Esophagus muscularis mucosa (tissue), 4 donors: ENCODE data around the gene DGUOK. TPM values are rescaled to one million over a fixed set of nuclear protein-coding genes. Genes with fewer than 3 reads are reported as not detected.

Experiments
- DNase-seq: peaks from one replicate; pipeline ENCODE4 v3.0.0-alpha.2; 2017; ENCODE audit errors: extremely low spot score
- H3K27ac ChIP-seq, 4 donors: fragments of 200-600 bp; sonication (generic); replicated peaks in 1 of 4; 1 replicate in 3 of 4; 2 replicates in 1 of 4; pipeline ENCODE4 v1.5.1; 2016 to 2019; ENCODE audit warnings: mild to moderate bottlenecking in 1 of 4
- H3K27me3 ChIP-seq, 4 donors: fragments of 200-600 bp; sonication (generic); one replicate each; pipeline versions ENCODE4 v1.5.1 to v1.6.0; 2016 to 2019
- H3K36me3 ChIP-seq, 4 donors: fragments of 200-600 bp; sonication (generic); one replicate each; pipeline ENCODE4 v1.5.1; 2016 to 2019
- H3K4me1 ChIP-seq, 4 donors: fragments of 200-600 bp; sonication (generic); one replicate each; pipeline ENCODE4 v1.5.1; 2016 to 2019
- H3K4me3 ChIP-seq, 4 donors: fragments of 200-600 bp; sonication (generic); 1 replicate in 2 of 4; 2 replicates in 2 of 4; pipeline ENCODE4 v1.5.1; 2016 to 2019; ENCODE audit warnings: mild to moderate bottlenecking in 4 of 4, moderate library complexity in 1 of 4
- H3K9me3 ChIP-seq, 4 donors: fragments of 200-600 bp; sonication (generic); 1 replicate in 3 of 4; 2 replicates in 1 of 4; pipeline ENCODE4 v1.5.1; 2016 to 2019
- CTCF ChIP-seq, 3 experiments: fragments of 200-600 bp in 2 of 3; fragments of 450-650 bp in 1 of 3; sonication (generic) in 2 of 3; IDR thresholded peaks; one replicate each; pipeline ENCODE4 v1.5.1; 2017 to 2019; ENCODE audit warnings: antibody characterized with exemption in 3 of 3, mild to moderate bottlenecking in 2 of 3, moderate library complexity in 1 of 3
- EP300 ChIP-seq: sonication (generic); formaldehyde crosslinking; IDR thresholded peaks from one replicate; pipeline ENCODE4 v1.6.1; 2017; ENCODE audit warnings: antibody characterized with exemption
- POLR2A ChIP-seq: fragments of 450-650 bp; IDR thresholded peaks from one replicate; pipeline ENCODE4 v1.6.1; 2017; ENCODE audit warnings: antibody characterized with exemption, moderate library complexity, mild to moderate bottlenecking, low read depth
- POLR2AphosphoS5 ChIP-seq, 2 donors: sonication (generic); formaldehyde crosslinking; IDR thresholded peaks; one replicate each; pipeline ENCODE4 v1.6.1; 2017; ENCODE audit warnings: antibody characterized with exemption in 2 of 2
- WGBS: methylation state at CpG from one replicate; pipeline ENCODE4 v1.1.5; 2018; 5-methylcytosine and 5-hydroxymethylcytosine counted together
- intact Hi-C: fragments of 100-400 bp; cut with DNase I; formaldehyde crosslinking; loops from one replicate; pipeline ENCODE4 v1.15.1; 2023
- total RNA-seq, 4 donors: library from RNA; depleted of rRNA; stranded (reverse); fragments of >200 nt; gene quantifications; one replicate each; pipeline versions ENCODE4 v1.1.0 to v1.2.1, GENCODE V29; 2016

DGUOK gene
- total RNA-seq, 4 donors from 2014 or later, result 31.6 to 50.7 (median 36.6) TPM

- Histone ChIP-seq H3K36me3 (peaks cover 0 to 70% (median 36%) of the 10 kb centered on the region in 4 donors), H3K27ac (peak overlapping the region; percentile 59 to 94 (median 64)), H3K27me3 (no peaks in the 10 kb centered on the region), H3K9me3 (no peaks in the 10 kb centered on the region), H3K4me1 (peaks cover 0 to 35% (median 30%) of the 10 kb centered on the region in 4 donors), H3K4me3 (no peak overlapping the region)
- intact Hi-C loops, result no loop called here
- 22% methylated on average over 5 of the region's 5 CpGs for WGBS
- TF ChIP-seq CTCF (IDR thresholded peaks at IDR 0.05), result peak in 2 of 3 experiments; percentile 17 to 18
- no peak for TF ChIP-seq POLR2A
- no peak for TF ChIP-seq EP300
- peak; percentile 68 to 82 for TF ChIP-seq POLR2AphosphoS5 (IDR thresholded peaks at IDR 0.05)
- no peak for DNase-seq
Measured at GRCh38 chr2:73907840-73908452, 18.7 kb upstream of the DGUOK start.

- TF ChIP-seq EP300 (no peak), POLR2AphosphoS5 (IDR thresholded peaks at IDR 0.05) (peak; percentile 77 to 91)
- Histone ChIP-seq H3K27ac (peak overlapping the region; percentile 59 to 94 (median 64)), H3K4me3 (no peak overlapping the region), H3K27me3 (no peaks in the 10 kb centered on the region), H3K36me3 (peaks cover 0 to 72% (median 43%) of the 10 kb centered on the region in 4 donors), H3K4me1 (peaks cover 0 to 32% (median 24%) of the 10 kb centered on the region in 4 donors), H3K9me3 (no peaks in the 10 kb centered on the region)
- no peak for DNase-seq
- WGBS, result 52% methylated on average over 10 of the region's 10 CpGs
- intact Hi-C loops, result no loop called here
Measured at GRCh38 chr2:73908689-73909652, 17.7 kb upstream of the DGUOK start.

GRCh38 chr2:73910873-73911547, 15.7 kb upstream of the DGUOK start:
- DNase-seq, result no peak
- Histone ChIP-seq H3K36me3 (peaks cover 0 to 89% (median 61%) of the 10 kb centered on the region in 4 donors), H3K27ac (peak overlapping the region; percentile 61 to 94 (median 63))

GRCh38 chr2:73911548-73912208, 15.0 kb upstream of the DGUOK start:
- no peak overlapping the region for H3K4me3 ChIP-seq
- no peak for DNase-seq
- no peaks in the 10 kb centered on the region for H3K27me3 ChIP-seq
- intact Hi-C loops, result no loop called here
- peak overlapping the region; percentile 61 to 94 (median 63) for H3K27ac ChIP-seq
- TF ChIP-seq EP300, result no peak
- TF ChIP-seq POLR2A, result no peak
- TF ChIP-seq CTCF (IDR thresholded peaks at IDR 0.05), result no peak
- TF ChIP-seq POLR2AphosphoS5 (IDR thresholded peaks at IDR 0.05), result peak; percentile 55 to 90
- H3K9me3 ChIP-seq, result no peaks in the 10 kb centered on the region
- H3K36me3 ChIP-seq, result peaks cover 0 to 92% (median 65%) of the 10 kb centered on the region in 4 donors
- H3K4me1 ChIP-seq, result peaks cover 0 to 31% (median 21%) of the 10 kb centered on the region in 4 donors
- WGBS, result 51% methylated on average over 8 of the region's 8 CpGs

More at GRCh38 chr2:73910873-73911547, 15.7 kb upstream of the DGUOK start:
- 52% methylated on average over 6 of the region's 6 CpGs for WGBS
- Histone ChIP-seq H3K27me3 (no peaks in the 10 kb centered on the region), H3K4me1 (peaks cover 0 to 35% (median 24%) of the 10 kb centered on the region in 4 donors), H3K4me3 (no peak overlapping the region), H3K9me3 (no peaks in the 10 kb centered on the region)
- intact Hi-C loops, result no loop called here
- TF ChIP-seq EP300 (no peak), CTCF (IDR thresholded peaks at IDR 0.05) (no peak), POLR2AphosphoS5 (IDR thresholded peaks at IDR 0.05) (peak in 1 of 2 donors; percentile 59), POLR2A (no peak)
